MG63 (cell line): ENCODE data around the gene MAP3K2. TPM values are rescaled to one million over a fixed set of nuclear protein-coding genes. Genes with fewer than 3 reads are reported as not detected.
A peak's percentile ranks its signal among the peaks of the same experiment; 100 is the strongest.
"Not testable (repeated sequence)": the region's sequence is repeated elsewhere in the genome, so short reads cannot be mapped to it uniquely, and the experiment has no call there.

Experiments
- DNase-seq: peaks from one replicate; pipeline ENCODE4 v3.0.0-alpha.2; 2020
- H3K27me3 ChIP-seq: fragments of 250-450 bp; sonication (Bioruptor Pico); 2 replicates; pipeline ENCODE4 v1.5.1; 2020; ENCODE audit warnings: mild to moderate bottlenecking, moderate library complexity
- H3K36me3 ChIP-seq: fragments of 250-450 bp; sonication (Bioruptor Pico); 2 replicates; pipeline ENCODE4 v1.5.1; 2020; ENCODE audit warnings: mild to moderate bottlenecking, moderate library complexity
- H3K4me3 ChIP-seq: fragments of 250-450 bp; sonication (Bioruptor Pico); 2 replicates; pipeline ENCODE4 v1.5.1; 2020; ENCODE audit warnings: mild to moderate bottlenecking, moderate library complexity
- H3K9me3 ChIP-seq: fragments of 250-450 bp; sonication (Bioruptor Pico); 2 replicates; pipeline ENCODE4 v1.5.1; 2020; ENCODE audit warnings: mild to moderate bottlenecking, moderate library complexity
- total RNA-seq: library from RNA; depleted of rRNA; stranded (reverse); fragments of >200 nt; shearing (Covaris generic); gene quantifications from 2 replicates; pipeline ENCODE4 v1.2.3, GENCODE V29; 2014; ENCODE audit warnings: low replicate concordance

MAP3K2 gene
- total RNA-seq, 1 experiment from 2014 or later = 10.6 TPM

DNA sequence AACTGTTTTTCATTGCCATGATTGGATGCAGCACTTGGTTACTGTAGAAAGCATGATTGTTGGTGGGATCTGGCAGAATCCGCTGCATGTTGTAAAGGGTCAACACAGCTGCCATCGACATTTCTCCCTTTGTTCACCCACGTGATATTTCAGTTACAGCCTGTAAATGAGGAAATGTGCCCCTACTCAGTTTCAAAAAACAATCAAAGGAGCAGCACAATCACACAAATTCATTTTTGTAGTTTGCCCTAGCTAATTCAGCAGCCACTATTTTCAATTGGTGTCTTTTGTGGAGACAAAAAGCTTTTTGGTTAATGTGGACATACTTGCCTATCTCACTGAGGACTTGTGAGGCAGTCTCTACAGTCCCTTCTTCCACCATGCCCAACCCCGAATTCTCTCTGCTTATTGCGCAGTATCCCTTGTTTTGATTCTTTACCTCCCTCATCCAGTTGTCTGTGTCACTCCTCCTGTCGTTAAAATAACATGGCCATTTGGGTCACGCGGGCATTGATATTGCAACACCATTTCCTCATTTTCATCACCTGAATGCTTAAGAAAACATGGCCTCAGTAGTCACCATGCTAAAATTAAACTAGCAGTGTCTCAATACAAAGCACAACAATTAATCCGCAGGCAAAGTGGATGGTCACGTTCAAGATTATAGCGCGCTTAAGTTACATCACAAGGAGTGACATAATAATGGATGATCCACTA, 24.0 kb upstream of the MAP3K2 start:
- H3K27me3 ChIP-seq = no peaks in the 10 kb centered on the region
- no peaks in the 10 kb centered on the region for H3K9me3 ChIP-seq
- no peak for DNase-seq
- no peak overlapping the region for H3K4me3 ChIP-seq
- H3K36me3 ChIP-seq = no peaks in the 10 kb centered on the region

- no peaks in the 10 kb centered on the region for H3K9me3 ChIP-seq
- no peak overlapping the region for H3K4me3 ChIP-seq
- DNase-seq = peak; percentile 69
- H3K27me3 ChIP-seq = no peaks in the 10 kb centered on the region
- no peaks in the 10 kb centered on the region for H3K36me3 ChIP-seq
Measured at GRCh38 chr2:127410871-127411652, 23.3 kb upstream of the MAP3K2 start.

- H3K4me3 ChIP-seq, H3K36me3 ChIP-seq: not testable (repeated sequence)
Measured at GRCh38 chr2:127409716-127410115, 21.9 kb upstream of the MAP3K2 start.

GRCh38 chr2:127408807-127409099, 21.0 kb upstream of the MAP3K2 start:
- Histone ChIP-seq H3K27me3 (no peaks in the 10 kb centered on the region), H3K36me3 (no peaks in the 10 kb centered on the region), H3K9me3 (no peaks in the 10 kb centered on the region), H3K4me3 (no peak overlapping the region)
- DNase-seq = no peak

More at GRCh38 chr2:127409716-127410115, 21.9 kb upstream of the MAP3K2 start:
- DNase-seq, H3K9me3 ChIP-seq, H3K27me3 ChIP-seq: not testable (repeated sequence)

GRCh38 chr2:127408004-127408806, 20.4 kb upstream of the MAP3K2 start:
- DNase-seq = peak; percentile 89
- Histone ChIP-seq H3K4me3 (peak overlapping the region; percentile 29), H3K36me3 (no peaks in the 10 kb centered on the region)

GRCh38 chr2:127407661-127408003, 19.9 kb upstream of the MAP3K2 start:
- H3K4me3 ChIP-seq = no peak overlapping the region

More at GRCh38 chr2:127408004-127408806, 20.4 kb upstream of the MAP3K2 start:
- Histone ChIP-seq H3K27me3 (no peaks in the 10 kb centered on the region), H3K9me3 (no peaks in the 10 kb centered on the region)

GRCh38 chr2:127407091-127407490, 19.3 kb upstream of the MAP3K2 start:
- Histone ChIP-seq H3K4me3 (no peak overlapping the region), H3K36me3 (no peaks in the 10 kb centered on the region), H3K27me3 (no peaks in the 10 kb centered on the region), H3K9me3 (no peaks in the 10 kb centered on the region)
- no peak for DNase-seq

More at GRCh38 chr2:127407661-127408003, 19.9 kb upstream of the MAP3K2 start:
- H3K27me3 ChIP-seq = no peaks in the 10 kb centered on the region
- no peaks in the 10 kb centered on the region for H3K9me3 ChIP-seq
- no peak for DNase-seq
- H3K36me3 ChIP-seq = no peaks in the 10 kb centered on the region

DNA sequence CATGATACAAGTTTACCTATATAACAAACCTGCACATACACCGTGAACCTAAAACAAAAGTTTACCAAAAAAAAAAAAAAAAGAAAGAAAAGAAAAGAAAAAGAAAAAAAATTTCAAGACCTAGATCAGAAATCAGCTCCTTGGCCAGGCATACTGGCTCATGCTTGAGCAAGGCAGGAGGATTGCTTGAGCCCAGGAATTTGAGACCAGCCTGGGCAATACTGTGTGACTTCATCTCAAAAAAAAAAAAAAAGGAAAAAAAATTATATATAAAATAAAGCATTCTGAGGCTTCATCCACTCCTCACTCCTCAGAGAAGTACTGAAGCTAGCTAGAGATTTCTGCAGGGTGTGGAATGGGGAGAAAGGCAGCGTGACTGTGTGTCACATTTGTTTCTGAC, 18.7 kb upstream of the MAP3K2 start:
- no peaks in the 10 kb centered on the region for H3K27me3 ChIP-seq
- peak; percentile 29 for DNase-seq
- H3K9me3 ChIP-seq = no peaks in the 10 kb centered on the region
- H3K36me3 ChIP-seq = no peaks in the 10 kb centered on the region
- H3K4me3 ChIP-seq = no peak overlapping the region

DNA sequence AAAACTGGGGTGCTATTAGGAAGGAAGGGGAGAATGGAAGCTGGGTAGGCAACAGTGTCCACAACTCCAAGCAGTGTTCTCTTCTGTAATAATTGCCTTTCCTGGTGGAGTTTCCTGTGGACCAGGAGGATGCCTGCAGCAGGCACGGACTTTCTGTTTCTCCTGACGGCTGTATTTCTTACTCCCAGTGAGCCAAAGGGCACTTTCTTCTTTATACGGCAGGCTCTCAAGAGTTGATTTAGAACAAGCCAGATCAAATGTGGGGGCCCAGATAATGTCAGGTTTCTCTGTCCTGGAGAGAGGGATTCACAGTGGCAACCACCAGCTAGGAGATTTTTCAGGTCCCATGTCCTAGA, 17.5 kb upstream of the MAP3K2 start:
- DNase-seq = no peak
- Histone ChIP-seq H3K27me3 (no peaks in the 10 kb centered on the region), H3K9me3 (no peaks in the 10 kb centered on the region), H3K4me3 (no peak overlapping the region), H3K36me3 (no peaks in the 10 kb centered on the region)

GRCh38 chr2:127404466-127405254, 16.9 kb upstream of the MAP3K2 start:
- Histone ChIP-seq H3K9me3 (no peaks in the 10 kb centered on the region), H3K4me3 (no peak overlapping the region), H3K27me3 (no peaks in the 10 kb centered on the region), H3K36me3 (no peaks in the 10 kb centered on the region)
- DNase-seq = no peak

DNA sequence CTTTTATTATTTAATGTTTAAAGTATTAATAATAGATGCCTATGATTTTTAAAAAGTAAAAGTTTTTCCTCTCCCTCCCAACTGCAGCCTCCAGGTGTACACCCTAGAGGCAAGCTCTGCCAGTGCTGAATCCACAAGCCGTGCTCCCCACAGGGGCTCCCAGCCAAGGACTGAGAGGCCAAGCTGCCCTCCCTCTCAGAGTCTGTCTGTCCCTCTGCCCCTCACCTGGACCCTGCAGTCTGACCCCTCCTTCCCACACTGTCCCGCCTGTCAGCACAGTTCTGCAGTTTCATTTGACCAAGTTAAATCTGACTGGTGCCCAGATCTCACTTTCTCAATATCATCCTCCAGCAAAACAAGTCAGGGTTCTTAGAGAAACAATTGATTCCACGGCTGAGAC, 15.7 kb upstream of the MAP3K2 start:
- Histone ChIP-seq H3K27me3 (no peaks in the 10 kb centered on the region), H3K9me3 (no peaks in the 10 kb centered on the region), H3K36me3 (no peaks in the 10 kb centered on the region), H3K4me3 (no peak overlapping the region)
- DNase-seq = no peak

- DNase-seq = no peak
- no peaks in the 10 kb centered on the region for H3K27me3 ChIP-seq
- H3K36me3 ChIP-seq = no peaks in the 10 kb centered on the region
- no peaks in the 10 kb centered on the region for H3K9me3 ChIP-seq
- no peak overlapping the region for H3K4me3 ChIP-seq
Measured at GRCh38 chr2:127401757-127402695, 14.3 kb upstream of the MAP3K2 start.

- Histone ChIP-seq H3K36me3 (no peaks in the 10 kb centered on the region), H3K27me3 (no peaks in the 10 kb centered on the region), H3K9me3 (no peaks in the 10 kb centered on the region), H3K4me3 (no peak overlapping the region)
- DNase-seq = peak; percentile 77
Measured at GRCh38 chr2:127400897-127401756, 13.4 kb upstream of the MAP3K2 start.

- no peaks in the 10 kb centered on the region for H3K27me3 ChIP-seq
- DNase-seq = no peak
- H3K36me3 ChIP-seq = no peaks in the 10 kb centered on the region
- no peak overlapping the region for H3K4me3 ChIP-seq
- no peaks in the 10 kb centered on the region for H3K9me3 ChIP-seq
Measured at GRCh38 chr2:127400533-127400896, 12.7 kb upstream of the MAP3K2 start.

- no peaks in the 10 kb centered on the region; the same call in 1 of the 2 replicates for H3K9me3 ChIP-seq
- no peak overlapping the region for H3K4me3 ChIP-seq
- no peaks in the 10 kb centered on the region for H3K27me3 ChIP-seq
- no peaks in the 10 kb centered on the region for H3K36me3 ChIP-seq
- peak; percentile 87 for DNase-seq
Measured at GRCh38 chr2:127398239-127398590, 10.4 kb upstream of the MAP3K2 start.
